Activated CD8-positive, alpha-beta memory T cell treated with anti-CD3 and anti-CD28 coated beads for 48 hours (primary cell): ENCODE results near the gene ADAMTS17.
"Not testable (repeated sequence)": the region's sequence is repeated elsewhere in the genome, so short reads cannot be mapped to it uniquely, and the experiment has no call there.

Source experiments
- DNase-seq, 3 experiments: peaks; one replicate each; pipeline ENCODE4 v3.0.0-alpha.2; 2020; ENCODE audit warnings: low read depth in 2 of 3, low spot score in 2 of 3

The ADAMTS17 gene

GRCh38 chr15:100340721-100341238, 995 bp downstream of the ADAMTS17 start:
- no peak for DNase-seq

DNA sequence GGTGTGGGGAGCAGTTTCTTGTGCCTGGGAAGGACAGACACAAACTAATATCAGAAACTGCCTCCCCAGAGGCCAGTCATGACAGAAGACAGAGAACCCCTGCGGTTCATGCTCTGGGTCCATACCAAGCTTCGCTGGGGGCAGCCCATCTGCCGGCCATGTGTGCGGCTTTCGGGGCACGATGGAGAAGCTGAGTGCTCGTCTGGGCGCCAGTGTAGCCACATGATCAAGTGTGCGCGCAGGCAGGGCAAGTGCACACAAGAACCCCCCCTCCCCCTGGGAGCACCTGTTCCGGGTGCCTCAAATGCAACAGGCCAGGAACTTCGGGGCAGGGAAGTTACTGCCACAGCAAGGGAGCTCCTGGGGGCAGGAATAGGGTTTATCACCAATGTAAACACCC, 1.8 kb downstream of the ADAMTS17 start:
- no peak for DNase-seq

DNA sequence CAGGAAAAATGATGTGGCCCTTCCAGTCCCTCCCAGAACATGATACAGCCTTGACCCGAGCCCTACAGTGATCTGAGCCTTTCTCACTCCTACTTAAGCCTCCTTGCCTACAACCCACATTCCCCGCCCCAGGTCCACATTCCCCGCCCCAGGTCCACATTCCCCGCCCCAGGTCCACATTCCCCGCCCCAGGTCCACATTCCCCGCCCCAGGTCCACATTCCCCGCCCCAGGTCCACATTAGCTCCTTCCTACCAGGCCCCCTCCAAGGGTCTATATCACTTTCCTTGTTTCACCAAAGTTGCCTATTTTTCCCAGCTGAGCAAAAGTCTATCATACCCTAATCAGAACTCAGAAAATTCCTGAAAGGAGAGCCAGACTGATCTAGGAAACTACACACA, 2.3 kb downstream of the ADAMTS17 start:
- DNase-seq: not testable (repeated sequence)

DNA sequence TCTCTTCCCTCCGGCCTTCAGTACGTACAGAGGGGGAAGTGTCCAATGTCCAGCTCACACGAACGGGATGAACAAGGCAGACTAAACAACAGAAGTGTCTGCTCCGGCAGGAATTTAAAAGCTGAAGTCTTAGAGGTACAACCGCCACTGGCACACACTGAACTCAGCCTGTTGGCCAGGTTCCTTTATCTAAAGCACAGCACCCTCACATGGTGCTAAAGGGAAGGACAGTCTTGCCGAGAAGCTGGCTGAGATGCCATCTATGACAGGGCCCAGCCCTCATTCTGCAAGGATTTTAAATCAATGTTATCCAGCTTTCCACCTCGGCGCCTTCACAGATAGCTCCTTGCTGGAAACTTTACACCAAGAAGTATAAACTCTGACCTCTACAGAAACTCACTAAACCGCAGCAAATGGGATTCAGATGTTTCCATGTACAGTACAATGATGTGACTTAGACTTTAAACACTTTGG, 2.8 kb downstream of the ADAMTS17 start:
- DNase-seq: no peak

- DNase-seq: no peak
Measured at GRCh38 chr15:100338247-100338646, 3.5 kb downstream of the ADAMTS17 start.

DNA sequence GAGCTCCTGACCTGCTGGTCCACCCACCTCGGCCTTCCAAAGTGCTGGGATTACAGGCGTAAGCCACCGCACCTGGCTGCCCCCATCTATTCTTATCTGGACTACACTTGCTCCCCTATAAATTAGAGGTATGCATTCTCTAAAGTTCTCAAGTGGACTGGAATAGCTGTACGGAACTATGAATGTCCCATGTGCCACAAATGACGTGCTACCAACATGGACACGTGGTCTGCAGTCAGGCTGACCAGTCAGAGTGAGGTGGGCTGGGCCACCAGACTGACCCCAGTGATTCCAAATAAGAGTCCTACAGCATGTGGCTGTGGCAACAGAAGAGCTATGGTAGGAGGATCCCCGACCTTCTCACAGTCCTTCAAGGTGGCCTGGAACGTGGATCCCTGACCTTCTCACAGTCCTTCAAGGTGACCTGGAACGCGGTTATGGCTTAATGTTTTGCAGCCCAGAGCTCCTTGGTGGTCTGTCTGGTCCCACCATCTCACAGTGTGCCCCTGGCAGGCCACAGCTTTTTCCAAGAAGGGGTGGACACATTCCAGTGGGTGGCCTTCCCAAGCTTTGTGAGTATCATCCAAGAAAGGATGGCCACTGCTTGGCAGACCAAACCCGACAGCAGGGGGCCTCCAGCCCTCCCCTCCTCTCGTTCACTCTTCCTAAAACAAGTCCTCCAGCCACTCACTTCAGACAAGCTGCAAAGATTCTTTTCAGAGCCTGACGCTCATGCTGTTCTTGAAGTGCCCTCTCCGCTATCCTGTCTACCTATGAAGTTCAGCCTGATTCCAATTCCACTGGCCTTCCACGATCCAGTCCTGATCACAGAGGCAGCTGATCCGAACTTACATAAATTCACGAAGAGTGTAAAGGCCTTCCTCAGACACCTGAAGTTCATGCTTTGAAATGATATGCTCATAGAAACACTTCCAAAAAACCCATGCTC, 4.4 kb downstream of the ADAMTS17 start:
- DNase-seq: no peak

- DNase-seq: no peak
Measured at GRCh38 chr15:100336061-100336460, 5.7 kb downstream of the ADAMTS17 start.

DNA sequence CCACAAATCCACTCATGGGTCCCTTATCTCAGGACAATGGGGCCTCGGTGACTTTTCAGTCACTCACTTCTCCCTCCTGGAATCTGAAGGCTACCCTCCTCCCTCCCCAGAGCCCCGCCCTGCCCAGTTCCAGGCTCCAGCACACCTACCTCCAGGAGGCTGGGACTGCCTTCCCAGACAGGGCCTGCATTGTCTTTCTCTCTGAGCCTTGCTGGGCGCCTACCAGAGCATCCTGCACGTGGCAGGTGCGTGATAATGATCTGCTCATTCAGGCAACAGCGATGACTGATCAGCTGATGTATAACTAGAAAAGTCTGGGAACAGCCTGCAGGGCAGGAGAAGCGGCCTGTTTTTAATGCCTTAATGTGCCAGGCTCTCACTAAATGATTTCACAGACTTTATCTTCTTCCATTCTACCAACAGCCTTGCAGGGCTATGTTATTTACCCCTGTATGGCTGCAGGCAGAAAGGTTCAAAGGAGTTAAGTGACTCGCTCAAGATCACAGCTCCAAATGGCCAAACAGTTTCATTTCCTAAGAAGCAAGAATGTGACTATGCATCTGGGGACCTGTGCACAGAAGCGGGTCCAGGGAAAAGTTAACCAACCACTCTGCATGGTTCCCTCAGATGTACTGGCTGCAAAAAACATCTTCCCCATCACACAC, 6.3 kb downstream of the ADAMTS17 start:
- no peak for DNase-seq

DNA sequence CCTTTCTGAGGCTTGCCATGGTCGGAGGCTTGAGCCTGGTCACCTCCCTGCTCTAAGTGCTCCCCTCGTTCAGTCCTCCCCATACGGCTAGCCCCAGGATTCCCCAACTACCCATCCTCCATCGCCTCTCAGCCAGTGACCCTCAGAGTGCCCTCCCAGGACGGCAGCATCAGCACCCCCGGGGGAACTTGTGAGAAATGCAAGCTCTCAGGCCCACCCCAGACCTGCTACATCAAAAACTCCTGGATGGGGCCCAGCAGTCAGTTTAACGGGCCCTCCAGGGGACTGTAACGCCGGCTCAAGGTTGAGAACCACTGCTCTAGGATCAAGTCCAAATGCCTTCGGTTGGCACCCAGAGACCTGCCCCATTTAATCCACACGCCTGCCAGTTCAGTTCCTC, 6.9 kb downstream of the ADAMTS17 start:
- no peak for DNase-seq

DNA sequence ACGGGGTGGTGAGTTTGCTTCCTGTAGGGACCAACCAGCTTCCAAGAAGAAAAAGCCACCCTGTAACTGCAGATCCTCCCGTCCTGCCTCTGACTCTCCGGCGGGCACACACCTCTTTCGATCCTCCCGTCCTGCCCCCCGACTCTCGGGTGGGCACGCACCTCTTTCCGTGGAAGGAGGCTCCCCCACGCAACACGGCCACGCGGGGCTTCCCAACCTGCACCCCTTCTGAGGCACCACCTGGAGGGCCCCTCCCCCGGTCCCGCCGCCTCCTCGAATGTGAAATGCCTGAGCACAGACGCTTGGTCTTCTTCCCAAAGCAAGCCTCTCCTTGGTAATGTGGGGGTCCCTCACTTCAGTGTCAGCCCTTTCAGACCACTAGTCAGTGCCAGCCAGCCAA, 7.3 kb downstream of the ADAMTS17 start:
- DNase-seq: no peak

GRCh38 chr15:100334015-100334414, 7.8 kb downstream of the ADAMTS17 start:
- no peak for DNase-seq

GRCh38 chr15:100333236-100333635, 8.5 kb downstream of the ADAMTS17 start:
- DNase-seq: no peak

DNA sequence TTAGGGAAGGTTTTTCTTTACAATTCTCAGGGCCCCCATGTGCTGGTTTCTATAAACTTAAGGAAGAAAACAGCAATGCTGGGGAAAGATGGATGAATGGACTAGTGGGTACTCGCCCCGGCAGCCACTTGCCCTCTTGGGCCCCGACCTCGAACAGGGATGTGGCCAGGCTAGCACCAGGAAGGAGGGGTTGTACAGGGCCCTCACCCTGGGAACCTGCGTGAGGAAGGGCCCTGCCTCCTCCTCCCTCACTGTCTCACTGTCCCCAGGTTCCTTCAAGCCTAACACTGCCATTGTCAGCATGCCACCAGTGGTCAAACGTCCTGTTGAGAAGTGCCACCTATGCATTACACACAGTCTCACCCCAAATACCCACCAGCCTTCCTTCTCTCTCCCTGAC, 9.1 kb downstream of the ADAMTS17 start:
- no peak for DNase-seq

- no peak for DNase-seq
Measured at GRCh38 chr15:100332231-100332630, 9.5 kb downstream of the ADAMTS17 start.

DNA sequence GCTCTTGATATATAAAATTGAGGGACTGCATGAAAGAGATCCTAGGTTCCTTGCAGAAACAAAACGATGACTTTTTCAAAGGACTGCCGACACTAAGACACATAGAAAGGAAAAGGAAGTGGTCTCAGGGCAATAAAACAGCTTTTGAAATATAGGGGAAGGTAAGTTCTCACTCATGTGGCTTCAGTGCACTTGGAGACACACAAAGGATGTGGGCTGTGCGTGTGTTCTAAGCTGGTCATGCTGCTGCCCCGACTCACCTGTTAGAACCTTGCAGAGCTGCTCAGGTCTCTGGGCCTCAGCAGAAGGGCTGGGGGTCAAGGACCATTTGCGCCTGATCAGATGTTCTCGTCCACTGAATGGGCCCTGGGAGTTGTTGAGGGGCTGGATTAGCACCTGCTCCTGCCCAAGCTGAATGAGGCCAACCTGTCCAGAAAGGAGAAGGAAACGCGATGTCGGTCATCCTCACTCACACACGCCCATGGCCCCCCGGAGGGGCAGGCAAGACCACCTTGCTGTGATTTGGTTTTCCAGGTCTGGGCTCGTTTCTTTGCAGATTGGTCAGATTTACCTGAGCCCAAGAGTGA, 11.1 kb downstream of the ADAMTS17 start:
- no peak for DNase-seq

DNA sequence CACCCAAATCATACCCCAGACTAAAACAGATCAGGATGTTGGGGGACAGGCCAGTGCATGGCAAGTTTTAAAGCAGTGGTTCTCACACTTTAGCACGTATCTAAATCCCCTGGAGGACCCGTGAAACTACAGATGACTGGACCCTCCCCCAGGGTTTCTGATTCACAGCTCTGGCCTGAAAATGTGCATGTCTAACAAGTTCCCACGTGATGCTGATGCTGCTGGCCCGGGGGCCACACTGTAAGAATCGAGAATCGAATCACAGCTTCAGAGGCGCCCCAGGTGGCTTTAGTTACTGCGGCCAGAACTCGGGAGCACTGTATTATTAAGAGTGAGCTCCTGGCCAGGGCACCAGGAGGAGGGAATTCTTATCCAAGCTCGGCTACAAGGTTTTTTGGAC, 11.6 kb downstream of the ADAMTS17 start:
- DNase-seq: peak in 1 of 3 experiments; percentile 12

DNA sequence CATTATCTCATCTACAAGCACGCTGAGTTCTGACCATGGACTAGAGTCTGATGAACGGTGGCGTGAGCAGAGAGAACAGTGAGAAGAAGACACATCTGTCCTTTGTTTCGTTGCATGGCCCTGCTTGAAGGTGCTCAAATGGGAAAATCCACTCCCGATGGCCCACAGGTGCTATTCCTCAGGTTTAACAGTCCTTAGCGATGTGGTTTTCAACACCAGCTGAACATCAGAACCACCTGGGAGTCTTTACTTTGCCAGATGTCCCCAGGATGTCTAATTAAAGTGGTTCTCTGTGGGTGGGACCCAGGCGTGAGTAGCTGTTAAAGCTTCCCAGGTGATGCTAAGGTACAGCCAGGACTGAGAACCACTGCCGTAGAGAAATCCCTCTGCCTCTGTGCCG, 13.0 kb downstream of the ADAMTS17 start:
- no peak for DNase-seq

DNA sequence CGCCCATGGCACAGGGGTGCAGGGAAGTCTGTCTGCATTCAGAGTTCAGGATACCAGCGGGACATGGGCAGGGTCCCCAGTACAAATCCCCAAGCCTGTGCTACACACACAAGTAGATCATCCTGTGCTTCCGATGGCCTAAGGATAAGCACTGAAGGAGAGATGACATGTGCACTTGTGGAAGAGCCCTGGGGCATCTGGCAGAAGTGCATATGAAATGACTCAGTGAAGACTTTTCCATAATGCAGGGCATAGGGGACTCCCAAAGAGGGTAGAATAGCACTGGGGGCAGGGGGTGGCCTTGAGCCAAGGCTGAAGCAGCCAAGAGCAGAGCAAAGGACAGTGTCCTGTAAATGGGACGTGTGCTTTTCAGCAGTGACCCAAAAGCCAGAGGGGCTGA, 22.9 kb downstream of the ADAMTS17 start:
- DNase-seq: no peak

- no peak for DNase-seq
Measured at GRCh38 chr15:100314809-100315400, 26.9 kb downstream of the ADAMTS17 start.

GRCh38 chr15:100311833-100312476, 29.8 kb downstream of the ADAMTS17 start:
- no peak for DNase-seq

DNA sequence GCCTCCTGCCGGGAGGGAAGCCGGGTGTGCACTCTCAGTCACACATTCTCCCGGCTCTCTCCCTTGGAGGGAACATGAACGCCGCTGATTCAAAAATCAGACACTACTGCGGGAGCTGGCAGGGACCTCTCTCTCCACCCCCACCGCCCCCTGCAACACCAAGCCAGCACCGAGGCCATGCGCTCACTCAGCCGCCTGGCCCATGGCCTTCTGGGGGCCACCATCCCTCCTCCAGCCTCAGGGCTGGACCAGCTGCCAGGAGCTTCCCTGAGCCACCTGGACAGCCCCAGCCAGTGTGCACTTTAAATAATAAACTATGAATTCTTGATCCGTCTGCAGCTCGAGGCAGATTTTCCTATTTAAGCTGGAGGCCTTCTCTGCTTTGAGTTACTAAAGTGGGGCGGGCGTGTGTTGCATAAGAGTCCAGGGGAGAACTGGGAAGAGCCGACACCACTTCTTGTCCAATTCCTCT, 30.6 kb downstream of the ADAMTS17 start:
- no peak for DNase-seq
